H1 (cell line): Measurements from ENCODE around the gene LCN2. TPM values are rescaled to one million over a fixed set of nuclear protein-coding genes. Genes with fewer than 3 reads are reported as not detected.

Experiments
- CTCF ChIA-PET: fragments of 300-600 bp; sonication (Branson Sonifier 250); formaldehyde crosslinking; loops from one replicate; lab custom pipeline; 2021; ENCODE audit not compliant: partially characterized antibody; lab: Charles Lee
- POLR2A ChIA-PET: fragments of 300-600 bp; sonication (Branson Sonifier 250); formaldehyde crosslinking; loops from one replicate; lab custom pipeline; 2021; ENCODE audit warnings: inconsistent platforms; ENCODE audit not compliant: partially characterized antibody; lab: Charles Lee
- DNase-seq, 2 experiments: peaks; one replicate each; pipeline versions ENCODE4 v3.0.0 to v3.0.0-alpha.2; 2010 to 2022; ENCODE audit warnings: low spot score in 2 of 2, low read depth in 1 of 2, mixed read lengths in 1 of 2
- FAIRE-seq: peaks from 2 replicates; lab custom pipeline; 2011; peaks lifted over from hg19 to GRCh38; lab: Jason Lieb, UNC
- H2AFZ ChIP-seq: 2 replicates; pipeline ENCODE4 v1.8.1; 2012; ENCODE audit warnings: low read length, inconsistent platforms
- H2AK5ac ChIP-seq: 2 replicates; pipeline ENCODE4 v1.6.1; 2013; ENCODE audit warnings: low read depth, low read length
- H2BK120ac ChIP-seq: replicated peaks from 2 replicates; pipeline ENCODE3; 2013; ENCODE audit warnings: low read depth, low read length, inconsistent platforms
- H2BK12ac ChIP-seq: 2 replicates; pipeline ENCODE4 v1.6.1; 2013; ENCODE audit warnings: low read depth, low read length
- H2BK15ac ChIP-seq: 2 replicates; pipeline ENCODE4 v1.6.1; 2013; ENCODE audit warnings: low read length
- H2BK20ac ChIP-seq: 2 replicates; pipeline ENCODE4 v1.6.1; 2013; ENCODE audit warnings: low read length
- H2BK5ac ChIP-seq: 2 replicates; pipeline ENCODE4 v1.6.1; 2013; ENCODE audit warnings: low read depth, low read length
- H3K14ac ChIP-seq: 2 replicates; pipeline ENCODE4 v1.6.1; 2013; ENCODE audit warnings: inconsistent platforms; ENCODE audit not compliant: insufficient read length
- H3K18ac ChIP-seq: 2 replicates; pipeline ENCODE4 v1.6.1; 2013; ENCODE audit warnings: low read length; ENCODE audit errors: extremely low read depth
- H3K23ac ChIP-seq: 2 replicates; pipeline ENCODE4 v1.6.1; 2013; ENCODE audit warnings: inconsistent platforms; ENCODE audit not compliant: insufficient read length
- H3K23me2 ChIP-seq: 2 replicates; pipeline ENCODE4 v1.6.1; 2013; ENCODE audit warnings: low read depth, low read length
- H3K27ac ChIP-seq: 2 replicates; pipeline ENCODE4 v1.6.1; 2011; ENCODE audit warnings: low read depth, low read length, inconsistent platforms
- H3K27me3 ChIP-seq, 4 experiments: replicated peaks in 1 of 4; 1 replicate in 1 of 4; 2 replicates in 3 of 4; pipeline versions ENCODE4 v1.6.1 to v1.8.1; 2011 to 2013; ENCODE audit warnings: low read length in 3 of 4, mild to moderate bottlenecking in 3 of 4, inconsistent platforms in 2 of 4, mixed read lengths in 2 of 4, moderate library complexity in 1 of 4; ENCODE audit not compliant: control insufficient read depth in 3 of 4, insufficient read depth in 3 of 4; ENCODE audit errors: extremely low read depth in 1 of 4
- H3K36me3 ChIP-seq, 4 experiments: 2 replicates each; pipeline versions ENCODE4 v1.6.1 to v1.8.1; 2011 to 2013; ENCODE audit warnings: mild to moderate bottlenecking in 4 of 4, low read length in 3 of 4, moderate library complexity in 2 of 4, control low read depth in 1 of 4, inconsistent platforms in 1 of 4; ENCODE audit not compliant: insufficient read depth in 4 of 4, control insufficient read depth in 2 of 4
- H3K4ac ChIP-seq: replicated peaks from 2 replicates; pipeline ENCODE3; 2013; ENCODE audit warnings: low read length, low read depth, mixed read lengths, inconsistent platforms; ENCODE audit not compliant: insufficient read length
- H3K4me1 ChIP-seq, 4 experiments: replicated peaks in 1 of 4; 1 replicate in 1 of 4; 2 replicates in 3 of 4; pipeline versions ENCODE4 v1.6.1 to v1.8.1; 2011 to 2013; ENCODE audit warnings: low read length in 3 of 4, inconsistent platforms in 2 of 4, mixed read lengths in 1 of 4; ENCODE audit not compliant: insufficient read depth in 4 of 4, control insufficient read depth in 3 of 4
- H3K4me2 ChIP-seq, 2 experiments: 2 replicates each; pipeline versions ENCODE4 v1.6.1 to v1.8.1; 2011 to 2013; ENCODE audit warnings: low read depth in 2 of 2, low read length in 2 of 2, control low read depth in 1 of 2, inconsistent platforms in 1 of 2, mild to moderate bottlenecking in 1 of 2; ENCODE audit not compliant: insufficient read depth in 1 of 2
- H3K4me3 ChIP-seq, 4 experiments: fragments of 200-600, 300-600 bp in 1 of 4; sonication (generic), shearing (Covaris generic), sonication (Bioruptor Twin) in 1 of 4; 2 replicates each; pipeline versions ENCODE4 v1.5.1 to v1.8.1; 2011 to 2016; ENCODE audit warnings: low read length in 4 of 4, low read depth in 3 of 4, control low read depth in 2 of 4, inconsistent platforms in 2 of 4, mild to moderate bottlenecking in 2 of 4, mixed read lengths in 1 of 4, moderate library complexity in 1 of 4; ENCODE audit not compliant: insufficient read depth in 2 of 4; ENCODE audit errors: extremely low read depth in 1 of 4
- H3K56ac ChIP-seq: replicated peaks from 2 replicates; pipeline ENCODE3; 2013; ENCODE audit warnings: low read depth, mild to moderate bottlenecking, mixed read lengths, low read length, inconsistent platforms; ENCODE audit not compliant: insufficient read length
- H3K79me1 ChIP-seq: 2 replicates; pipeline ENCODE4 v1.6.1; 2013; ENCODE audit warnings: low read depth, low read length, control low read depth
- H3K79me2 ChIP-seq, 2 experiments: 2 replicates each; pipeline versions ENCODE4 v1.6.1 to v1.8.1; 2012 to 2013; ENCODE audit warnings: low read length in 2 of 2, mild to moderate bottlenecking in 2 of 2, inconsistent platforms in 1 of 2; ENCODE audit not compliant: insufficient read depth in 2 of 2, control insufficient read depth in 1 of 2
- H3K9ac ChIP-seq, 4 experiments: replicated peaks in 1 of 4; 1 replicate in 1 of 4; 2 replicates in 3 of 4; pipeline versions ENCODE4 v1.6.1 to v1.8.1; 2011 to 2013; ENCODE audit warnings: low read depth in 3 of 4, low read length in 3 of 4, control low read depth in 2 of 4, mild to moderate bottlenecking in 2 of 4, moderate library complexity in 2 of 4, inconsistent platforms in 1 of 4; ENCODE audit errors: extremely low read depth in 1 of 4
- H3K9me3 ChIP-seq, 2 experiments: 2 replicates each; pipeline versions ENCODE4 v1.6.1 to v1.8.1; 2012 to 2013; ENCODE audit warnings: mild to moderate bottlenecking in 2 of 2, moderate library complexity in 2 of 2, control low read depth in 1 of 2, inconsistent platforms in 1 of 2, low read depth in 1 of 2, low read length in 1 of 2, mixed read lengths in 1 of 2; ENCODE audit not compliant: insufficient read depth in 2 of 2
- H4K20me1 ChIP-seq, 2 experiments: replicated peaks in 1 of 2; 2 replicates each; pipeline versions ENCODE3 to v1.8.1; 2011 to 2013; ENCODE audit warnings: inconsistent platforms in 2 of 2, low read length in 2 of 2, mild to moderate bottlenecking in 1 of 2; ENCODE audit not compliant: insufficient read depth in 2 of 2, control insufficient read depth in 1 of 2
- H4K5ac ChIP-seq: 2 replicates; pipeline ENCODE4 v1.6.1; 2013; ENCODE audit warnings: low read length, low read depth, mixed read lengths, inconsistent platforms; ENCODE audit not compliant: insufficient read length
- H4K8ac ChIP-seq: 2 replicates; pipeline ENCODE4 v1.8.0; 2013; ENCODE audit warnings: mild to moderate bottlenecking, moderate library complexity, low read length, inconsistent platforms; ENCODE audit not compliant: insufficient read depth; ENCODE audit errors: extremely low read depth
- H4K91ac ChIP-seq: replicated peaks from 2 replicates; pipeline ENCODE3; 2013; ENCODE audit warnings: low read length, mixed read lengths, inconsistent platforms; ENCODE audit not compliant: insufficient read length
- BRCA1 ChIP-seq: IDR thresholded peaks from 2 replicates; pipeline ENCODE4 v1.6.1; 2012; ENCODE audit warnings: low read depth, low read length, improper control_type of control experiment
- CTCF ChIP-seq, 3 experiments: IDR thresholded peaks; 1 replicate in 2 of 3; 2 replicates in 1 of 3; pipeline versions ENCODE4 v1.5.1 to v1.6.1; 2011; ENCODE audit warnings: low read length in 3 of 3, mild to moderate bottlenecking in 3 of 3, inconsistent platforms in 2 of 3, low read depth in 1 of 3, moderate library complexity in 1 of 3; ENCODE audit not compliant: insufficient read depth in 1 of 3; ENCODE audit errors: control extremely low read depth in 1 of 3
- MAFK ChIP-seq: IDR thresholded peaks from 2 replicates; pipeline ENCODE4 v1.6.1; 2012; ENCODE audit warnings: low read depth, mild to moderate bottlenecking, improper control_type of control experiment, low read length
- NANOG ChIP-seq: IDR thresholded peaks from 2 replicates; pipeline ENCODE4 v1.6.1; 2011; ENCODE audit warnings: low read length, low read depth, mild to moderate bottlenecking, inconsistent platforms; ENCODE audit not compliant: insufficient read depth, poor library complexity, severe bottlenecking
- RAD21 ChIP-seq, 2 experiments: IDR thresholded peaks in 1 of 2; conservative IDR thresholded peaks in 1 of 2; 2 replicates each; pipeline ENCODE4 v1.6.1; 2011; ENCODE audit warnings: low read depth in 2 of 2, low read length in 2 of 2, improper control_type of control experiment in 1 of 2, inconsistent platforms in 1 of 2, mild to moderate bottlenecking in 1 of 2, moderate library complexity in 1 of 2
- RXRA ChIP-seq: IDR thresholded peaks from 2 replicates; pipeline ENCODE4 v1.6.1; 2011; ENCODE audit warnings: low read depth, mild to moderate bottlenecking, low read length, moderate library complexity; ENCODE audit not compliant: insufficient read depth
- SRF ChIP-seq: IDR thresholded peaks from 2 replicates; pipeline ENCODE4 v1.6.1; 2011; ENCODE audit warnings: mild to moderate bottlenecking, low read depth, low read length, moderate library complexity
- TEAD4 ChIP-seq: IDR thresholded peaks from 2 replicates; pipeline ENCODE4 v1.6.1; 2012; ENCODE audit warnings: low read depth, low read length, inconsistent platforms, mixed read lengths
- whole genome bisulfite sequencing, 2 experiments: shearing (Covaris generic) in 1 of 2; methylation state at CpG; one replicate each; pipeline versions ENCODE4 v1.1.6 to v1.1.7; 2013 to 2015; ENCODE audit warnings: low lambda C conversion rate in 2 of 2, mixed read lengths in 2 of 2, inconsistent platforms in 1 of 2, low coverage in 1 of 2, missing lambda C conversion rate in 1 of 2; ENCODE audit not compliant: insufficient replicate concordance in 2 of 2, insufficient coverage in 1 of 2, insufficient read length in 1 of 2; ENCODE audit errors: extremely low coverage in 1 of 2, missing lambda C conversion rate in 1 of 2; 5-methylcytosine and 5-hydroxymethylcytosine counted together
- polyA plus RNA-seq, 7 experiments: library from polyadenylated mRNA; depleted of rRNA in 3 of 7; stranded (reverse) in 5 of 7; unstranded in 2 of 7; fragments of >200 nt in 5 of 7; fragments of 200-250 nt in 2 of 7; gene quantifications; 1 replicate in 5 of 7; 2 replicates in 1 of 7; 4 replicates in 1 of 7; pipeline versions ENCODE4 v1.2.1 to v1.2.3, GENCODE V29; 2011 to 2013; ENCODE audit warnings: missing spikeins in 2 of 7, mixed read lengths in 2 of 7
- total RNA-seq: library from RNA; stranded (reverse); fragmentation: NEBNext Ultra II Directional; extraction: Animal tissue kit (Norgen Biotek cat#: 25700); gene quantifications from 2 replicates; pipeline ENCODE4 v1.2.1, GENCODE V29; 2021

The LCN2 gene
- total and polyA plus RNA-seq, 2 of the 8 experiments (the other 6 are each of a cell fraction or from before 2014, with no cell fraction given) = 1.1 to 1.6 TPM

GRCh38 chr9:128143525-128144238, 5.6 kb upstream of the LCN2 start:
- DNase-seq = no peak
- H4K20me1 ChIP-seq = no peaks in the 10 kb centered on the region
- H3K14ac ChIP-seq = no peak overlapping the region
- ChIA-PET POLR2A (interaction anchor here (0.6 to 1.1 kb wide), 3 partner anchors 15 to 45 kb away, joined by 3 to 4 read pairs (median 3); no protein-coding TSS in a partner anchor), CTCF (interaction anchor here (0.7 to 2.8 kb wide), 5 partner anchors 8 to 929 kb away, joined by 3 to 15 read pairs (median 3); no protein-coding TSS in a partner anchor)
- H4K91ac ChIP-seq = no peak overlapping the region
- no peak overlapping the region for H2BK120ac ChIP-seq
- no peak overlapping the region for H4K5ac ChIP-seq
- no peak overlapping the region for H2AK5ac ChIP-seq
- no peak overlapping the region for H2AFZ ChIP-seq
- H3K36me3 ChIP-seq = no peaks in the 10 kb centered on the region
- no peak overlapping the region for H2BK5ac ChIP-seq
- H3K18ac ChIP-seq = no peak overlapping the region
- FAIRE-seq = no peak
- no peak overlapping the region for H2BK20ac ChIP-seq
- no peaks in the 10 kb centered on the region for H3K9me3 ChIP-seq
- no peaks in the 10 kb centered on the region for H3K4me1 ChIP-seq
- H3K23ac ChIP-seq = no peak overlapping the region
- TF ChIP-seq RXRA (no peak), RAD21 (IDR thresholded peaks at IDR 0.05 in 1 of 2, conservative IDR thresholded peaks at IDR 0.05 in 1 of 2; ENCODE audit: low read depth in 2 of 2, low read length in 2 of 2) (peak; percentile 17 to 28; a peak in 1 of 4 replicates), BRCA1 (no peak), CTCF (IDR thresholded peaks at IDR 0.05; ENCODE audit: control extremely low read depth in 1 of 3, insufficient read depth in 1 of 3, low read depth in 1 of 3, low read length in 3 of 3) (peak in 1 of 3 experiments; percentile 8; a peak in 1 of 4 replicates), SRF (no peak), TEAD4 (no peak), MAFK (no peak), NANOG (no peak)
- H3K9ac ChIP-seq = no peak overlapping the region
- no peak overlapping the region for H3K56ac ChIP-seq
- H3K79me1 ChIP-seq = no peaks in the 10 kb centered on the region
- no peaks in the 10 kb centered on the region for H3K27me3 ChIP-seq
- WGBS, 2 experiments = 94% methylated on average over 8 of the region's 8 CpGs; no CpG with 5 or more reads in 1 of the 2 experiments
- H3K23me2 ChIP-seq = no peaks in the 10 kb centered on the region
- no peak overlapping the region for H2BK12ac ChIP-seq
- H3K79me2 ChIP-seq = no peaks in the 10 kb centered on the region
- H4K8ac ChIP-seq = peak overlapping the region; percentile 73; the same call in 1 of the 2 replicates
- no peak overlapping the region for H3K4me3 ChIP-seq
- no peak overlapping the region for H3K27ac ChIP-seq
- H3K4ac ChIP-seq = no peak overlapping the region
- H3K4me2 ChIP-seq = no peak overlapping the region
- H2BK15ac ChIP-seq = no peak overlapping the region
